ENCODE measurements around the gene ACOX3.

ACOX3 gene

DNA sequence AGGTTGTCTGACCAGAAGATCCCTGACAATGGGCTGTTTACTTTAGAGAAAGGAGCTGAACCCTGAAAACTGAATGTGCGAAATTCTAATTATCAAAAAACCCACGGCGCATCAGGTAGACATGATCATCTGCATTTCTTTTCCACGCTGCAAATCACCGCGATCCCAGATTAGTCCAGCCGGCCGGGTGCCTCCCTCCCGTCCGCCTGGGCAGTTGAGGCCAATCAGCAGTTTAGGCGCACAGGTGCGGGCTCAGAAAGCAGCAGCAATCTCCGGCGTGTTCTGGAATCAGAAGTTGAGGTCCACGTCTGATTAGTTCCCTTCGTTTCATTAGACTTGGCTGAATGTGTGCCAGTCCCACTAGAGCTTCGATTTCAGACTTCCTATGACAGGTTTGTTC, 73.9 kb downstream of the ACOX3 start:
- Mint-ChIP-seq H3K27me3 (no peaks in the 10 kb centered on the region), H3K4me1 (no peaks in the 10 kb centered on the region), H3K36me3 (ENCODE audit: insufficient read depth) (peaks cover 8% of the 10 kb centered on the region), H3K4me3 (no peak overlapping the region), H3K9me3 (no peaks in the 10 kb centered on the region), H3K27ac (ENCODE audit: low read depth) (no peak overlapping the region)
- no peak for DNase-seq (ENCODE audit: low spot score in 2 of 2)
- ATAC-seq (replicated peaks; ENCODE audit: extremely low read depth, poor library complexity, severe bottlenecking) = no peak

DNA sequence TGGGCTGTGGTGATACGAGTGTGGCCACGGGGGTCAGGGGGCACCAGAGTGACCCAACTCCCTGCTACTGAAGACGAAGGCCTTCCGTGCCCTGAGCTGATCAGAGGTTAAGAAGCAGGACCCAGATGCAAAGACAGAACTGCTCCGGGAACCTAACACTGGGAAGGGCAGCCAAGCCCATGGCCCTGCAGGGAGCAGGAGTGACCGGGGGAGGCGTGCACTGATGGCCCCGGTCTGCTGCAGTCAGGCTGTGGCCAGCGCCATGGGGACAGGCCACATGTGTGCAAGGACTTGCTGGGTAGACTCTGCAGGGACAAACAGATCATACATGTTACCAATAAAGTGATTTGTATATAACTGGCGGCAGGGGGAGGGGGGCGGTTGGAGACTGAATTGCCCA, 74.6 kb downstream of the ACOX3 start:
- Mint-ChIP-seq H3K27me3 (no peaks in the 10 kb centered on the region), H3K9me3 (no peaks in the 10 kb centered on the region), H3K27ac (ENCODE audit: low read depth) (no peak overlapping the region), H3K4me3 (no peak overlapping the region), H3K4me1 (no peaks in the 10 kb centered on the region), H3K36me3 (ENCODE audit: insufficient read depth) (peaks cover 8% of the 10 kb centered on the region)
- DNase-seq (ENCODE audit: low spot score in 2 of 2) = no peak
- no peak for ATAC-seq (replicated peaks; ENCODE audit: extremely low read depth, poor library complexity, severe bottlenecking)

DNA sequence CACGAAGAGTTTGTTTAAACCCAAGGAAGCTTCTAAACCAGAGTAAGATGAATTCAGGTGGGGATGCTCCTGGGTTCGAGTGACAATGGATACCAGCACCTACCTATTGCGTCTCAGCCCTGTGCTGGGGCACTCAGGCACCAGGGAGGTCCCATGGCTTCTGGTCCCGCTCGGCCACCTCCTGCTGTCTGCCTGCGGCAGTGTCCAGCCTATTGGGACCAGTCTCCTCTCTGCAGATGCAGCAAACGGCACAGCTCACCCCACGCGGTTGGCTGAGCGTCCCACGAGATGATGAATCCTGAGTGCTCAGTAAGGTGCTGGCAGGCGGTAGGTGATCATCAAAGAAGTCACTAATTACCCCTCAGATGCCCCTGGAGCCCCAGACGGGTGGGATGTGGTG, 75.2 kb downstream of the ACOX3 start:
- ATAC-seq (replicated peaks; ENCODE audit: extremely low read depth, poor library complexity, severe bottlenecking) = no peak
- no peak for DNase-seq (ENCODE audit: low spot score in 2 of 2)
- H3K27ac Mint-ChIP-seq (ENCODE audit: low read depth) = no peak overlapping the region
- peaks cover 8% of the 10 kb centered on the region for H3K36me3 Mint-ChIP-seq (ENCODE audit: insufficient read depth)
- H3K27me3 Mint-ChIP-seq = no peaks in the 10 kb centered on the region
- H3K4me1 Mint-ChIP-seq = no peaks in the 10 kb centered on the region
- H3K4me3 Mint-ChIP-seq = no peak overlapping the region
- H3K9me3 Mint-ChIP-seq = no peaks in the 10 kb centered on the region

DNA sequence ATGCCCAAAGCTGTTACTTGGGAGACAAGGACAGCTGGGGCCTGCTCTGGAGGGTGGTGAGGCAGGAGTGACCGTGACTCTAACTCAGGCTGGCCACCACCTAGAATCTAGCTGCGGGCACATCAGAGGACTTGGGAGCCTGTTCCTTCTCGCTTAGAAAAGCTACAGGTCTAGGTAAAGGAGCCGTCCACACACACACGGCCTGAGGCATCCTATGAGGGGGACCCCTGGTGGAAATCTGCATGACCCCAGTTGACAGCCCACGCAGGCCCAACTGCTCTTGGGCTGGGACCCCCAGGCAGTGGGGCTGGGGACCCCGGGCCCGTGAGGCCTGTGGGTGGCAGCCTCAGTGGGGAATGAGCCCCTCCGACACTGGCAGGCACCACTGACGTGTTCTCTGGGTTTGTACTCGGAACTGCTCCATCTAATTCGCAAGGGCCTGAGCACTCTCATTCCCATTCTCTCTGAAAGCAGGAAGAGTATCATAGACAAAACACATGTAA, 75.6 kb downstream of the ACOX3 start:
- H3K9me3 Mint-ChIP-seq = no peaks in the 10 kb centered on the region
- ATAC-seq (replicated peaks; ENCODE audit: extremely low read depth, poor library complexity, severe bottlenecking) = no peak
- H3K4me1 Mint-ChIP-seq = no peaks in the 10 kb centered on the region
- no peak for DNase-seq (ENCODE audit: low spot score in 2 of 2)
- peaks cover 8% of the 10 kb centered on the region for H3K36me3 Mint-ChIP-seq (ENCODE audit: insufficient read depth)
- no peak overlapping the region for H3K4me3 Mint-ChIP-seq
- H3K27ac Mint-ChIP-seq (ENCODE audit: low read depth) = no peak overlapping the region
- H3K27me3 Mint-ChIP-seq = no peaks in the 10 kb centered on the region

DNA sequence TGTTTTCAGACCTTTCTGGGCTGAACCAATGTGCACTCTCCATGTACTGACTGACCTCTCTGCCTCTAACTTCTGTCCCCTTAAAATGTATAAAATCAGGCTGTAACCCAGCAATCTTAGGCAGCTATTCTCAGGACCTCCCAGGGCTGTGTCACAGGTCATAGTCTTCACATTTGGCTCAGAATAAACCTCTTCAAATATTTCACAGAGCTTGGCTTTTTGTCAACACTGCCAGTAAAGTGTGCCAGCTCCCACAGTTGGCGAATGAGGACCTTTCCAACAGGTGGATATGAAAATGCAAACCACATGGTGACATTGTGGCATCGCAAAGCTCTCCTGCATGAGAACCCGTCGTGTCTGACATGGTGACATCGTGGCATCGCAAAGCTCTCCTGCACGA, 76.4 kb downstream of the ACOX3 start:
- no peaks in the 10 kb centered on the region for H3K4me1 Mint-ChIP-seq
- H3K9me3 Mint-ChIP-seq = no peaks in the 10 kb centered on the region
- ATAC-seq (replicated peaks; ENCODE audit: extremely low read depth, poor library complexity, severe bottlenecking) = no peak
- H3K27me3 Mint-ChIP-seq = no peaks in the 10 kb centered on the region
- H3K4me3 Mint-ChIP-seq = no peak overlapping the region
- no peak for DNase-seq (ENCODE audit: low spot score in 2 of 2)
- peaks cover 8% of the 10 kb centered on the region for H3K36me3 Mint-ChIP-seq (ENCODE audit: insufficient read depth)
- no peak overlapping the region for H3K27ac Mint-ChIP-seq (ENCODE audit: low read depth)

DNA sequence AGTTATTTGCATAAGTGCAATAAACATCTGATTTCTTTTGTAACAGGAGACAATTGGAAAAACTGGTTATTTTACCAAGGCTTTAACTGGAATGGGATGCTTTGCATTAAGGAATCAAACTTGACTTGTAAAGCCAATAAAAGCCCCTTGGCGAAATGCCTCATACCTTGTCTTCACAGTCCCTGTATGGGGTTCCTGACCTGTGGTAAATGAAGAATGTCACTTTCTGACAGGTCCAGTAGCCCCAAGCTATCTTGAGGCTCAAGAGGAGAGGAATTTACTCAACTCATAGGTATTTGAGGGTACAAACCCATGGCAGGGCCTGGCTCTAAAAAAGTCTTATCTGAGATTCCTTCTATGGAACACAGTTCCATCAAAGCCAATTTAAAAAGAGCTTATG, 78.0 kb downstream of the ACOX3 start:
- no peak for ATAC-seq (replicated peaks; ENCODE audit: extremely low read depth, poor library complexity, severe bottlenecking)
- no peak overlapping the region for H3K27ac Mint-ChIP-seq (ENCODE audit: low read depth)
- no peak for DNase-seq (ENCODE audit: low spot score in 2 of 2)
- H3K9me3 Mint-ChIP-seq = no peaks in the 10 kb centered on the region
- H3K36me3 Mint-ChIP-seq (ENCODE audit: insufficient read depth) = peaks cover 8% of the 10 kb centered on the region
- H3K4me3 Mint-ChIP-seq = no peak overlapping the region
- no peaks in the 10 kb centered on the region for H3K4me1 Mint-ChIP-seq
- H3K27me3 Mint-ChIP-seq = no peaks in the 10 kb centered on the region

DNA sequence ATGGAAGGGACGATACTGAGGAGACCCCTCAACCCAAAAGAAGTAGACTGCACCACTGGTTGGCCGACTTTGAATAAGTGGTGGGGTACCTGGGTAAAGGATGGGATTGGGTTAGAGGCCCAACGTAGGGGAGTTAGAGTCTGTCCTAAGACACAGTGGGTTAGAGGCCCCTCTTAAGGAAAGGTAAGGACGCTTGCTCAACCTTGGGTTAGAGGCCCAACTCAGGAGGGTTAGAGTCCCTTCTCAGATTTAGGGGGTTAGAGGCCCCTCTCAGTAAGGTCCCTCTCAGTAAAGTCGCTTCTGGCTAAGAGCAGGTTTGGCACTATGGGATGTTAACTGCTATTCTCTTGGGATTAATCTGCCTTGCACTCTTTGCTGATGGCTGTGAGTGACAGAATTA, 81.3 kb downstream of the ACOX3 start:
- ATAC-seq (replicated peaks; ENCODE audit: extremely low read depth, poor library complexity, severe bottlenecking) (no peak), DNase-seq (ENCODE audit: low spot score in 2 of 2) (no peak)
- Mint-ChIP-seq H3K9me3 (no peaks in the 10 kb centered on the region), H3K4me1 (no peaks in the 10 kb centered on the region), H3K4me3 (no peak overlapping the region), H3K27ac (ENCODE audit: low read depth) (no peak overlapping the region), H3K27me3 (no peaks in the 10 kb centered on the region), H3K36me3 (ENCODE audit: insufficient read depth) (peaks cover under 1% of the 10 kb centered on the region)

DNA sequence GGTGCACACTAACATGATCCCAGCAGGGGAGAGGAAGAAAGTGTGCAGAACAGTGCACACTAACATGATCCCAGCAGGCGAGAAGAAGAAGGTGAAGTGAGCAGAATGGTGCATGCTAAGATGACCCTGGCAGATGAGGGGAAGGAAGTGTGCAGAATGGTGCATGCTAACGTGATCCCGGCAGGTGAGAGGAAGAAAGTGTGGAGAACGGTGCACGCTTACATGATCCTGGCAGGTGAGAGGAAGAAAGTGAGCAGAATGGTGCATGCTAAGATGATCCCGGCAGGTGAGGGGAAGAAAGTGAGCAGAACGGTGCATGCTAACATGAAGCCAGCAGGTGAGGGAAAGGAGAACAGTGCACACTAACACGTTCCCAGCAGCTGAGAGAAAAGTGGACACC, 83.7 kb downstream of the ACOX3 start:
- H3K4me3 Mint-ChIP-seq = no peak overlapping the region
- no peak for ATAC-seq (replicated peaks; ENCODE audit: extremely low read depth, poor library complexity, severe bottlenecking)
- H3K27ac Mint-ChIP-seq (ENCODE audit: low read depth) = no peak overlapping the region
- DNase-seq (ENCODE audit: low spot score in 2 of 2) = no peak
- H3K27me3 Mint-ChIP-seq = no peaks in the 10 kb centered on the region
- H3K36me3 Mint-ChIP-seq (ENCODE audit: insufficient read depth) = no peaks in the 10 kb centered on the region
- no peaks in the 10 kb centered on the region for H3K9me3 Mint-ChIP-seq
- no peaks in the 10 kb centered on the region for H3K4me1 Mint-ChIP-seq

DNA sequence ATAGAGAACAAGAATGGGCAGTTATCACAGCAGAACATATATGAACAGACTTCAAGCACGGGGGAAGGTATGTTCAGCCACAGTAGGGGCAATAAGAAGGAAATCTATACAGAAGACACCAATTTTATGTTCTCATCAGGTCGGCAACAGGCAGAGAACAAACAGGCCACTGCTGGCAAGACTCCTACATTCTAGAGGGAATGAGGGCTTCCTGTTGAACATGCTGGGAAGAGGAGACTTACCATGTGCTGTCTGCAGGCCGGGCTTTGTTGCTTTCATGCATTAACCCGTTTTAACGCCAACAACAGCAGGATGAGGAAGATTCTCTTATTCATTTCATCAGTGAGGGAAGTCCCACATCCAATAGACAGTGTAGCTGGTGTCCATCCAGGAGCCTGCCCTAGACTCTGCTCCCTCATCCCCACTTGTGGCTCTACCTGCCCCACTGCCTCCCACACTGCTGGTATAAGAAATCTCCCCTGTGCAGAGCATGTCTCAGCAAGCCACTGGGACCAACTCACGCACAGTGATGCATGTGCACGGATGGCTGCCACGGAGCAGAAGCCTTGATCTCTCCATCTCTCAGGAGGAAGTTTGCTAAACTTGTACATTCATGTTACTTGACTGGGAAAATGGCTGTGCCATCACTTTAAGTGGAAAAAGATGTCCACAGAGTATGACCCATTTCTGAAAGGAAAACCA, 84.5 kb downstream of the ACOX3 start:
- Mint-ChIP-seq H3K4me3 (no peak overlapping the region), H3K9me3 (no peaks in the 10 kb centered on the region), H3K27ac (ENCODE audit: low read depth) (no peak overlapping the region), H3K27me3 (no peaks in the 10 kb centered on the region), H3K36me3 (ENCODE audit: insufficient read depth) (peaks cover 1% of the 10 kb centered on the region), H3K4me1 (no peaks in the 10 kb centered on the region)
- DNase-seq (ENCODE audit: low spot score in 2 of 2) (no peak), ATAC-seq (replicated peaks; ENCODE audit: extremely low read depth, poor library complexity, severe bottlenecking) (no peak)

DNA sequence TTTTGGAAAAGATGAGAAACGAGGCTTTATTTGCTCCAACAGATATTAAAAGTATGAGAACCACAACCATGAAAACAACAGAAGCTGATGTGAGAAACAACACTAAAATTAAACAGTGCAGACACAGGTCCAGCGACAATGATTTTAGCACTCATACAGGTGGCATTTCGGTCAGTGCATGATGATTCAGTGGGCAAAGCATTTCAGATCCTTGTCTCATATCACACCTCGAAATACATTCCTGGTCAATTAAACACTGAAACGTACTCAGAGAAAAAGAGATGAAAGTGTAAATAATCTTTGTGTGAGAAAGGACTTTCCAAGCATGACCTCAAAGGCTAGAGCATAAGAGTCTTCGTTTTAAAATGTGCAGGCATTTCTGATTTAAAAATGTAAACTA, 85.2 kb downstream of the ACOX3 start:
- peaks cover 1% of the 10 kb centered on the region for H3K36me3 Mint-ChIP-seq (ENCODE audit: insufficient read depth)
- DNase-seq (ENCODE audit: low spot score in 2 of 2) = no peak
- H3K9me3 Mint-ChIP-seq = no peaks in the 10 kb centered on the region
- no peaks in the 10 kb centered on the region for H3K4me1 Mint-ChIP-seq
- no peak overlapping the region for H3K4me3 Mint-ChIP-seq
- no peak for ATAC-seq (replicated peaks; ENCODE audit: extremely low read depth, poor library complexity, severe bottlenecking)
- peaks cover 5% of the 10 kb centered on the region for H3K27me3 Mint-ChIP-seq
- H3K27ac Mint-ChIP-seq (ENCODE audit: low read depth) = no peak overlapping the region

DNA sequence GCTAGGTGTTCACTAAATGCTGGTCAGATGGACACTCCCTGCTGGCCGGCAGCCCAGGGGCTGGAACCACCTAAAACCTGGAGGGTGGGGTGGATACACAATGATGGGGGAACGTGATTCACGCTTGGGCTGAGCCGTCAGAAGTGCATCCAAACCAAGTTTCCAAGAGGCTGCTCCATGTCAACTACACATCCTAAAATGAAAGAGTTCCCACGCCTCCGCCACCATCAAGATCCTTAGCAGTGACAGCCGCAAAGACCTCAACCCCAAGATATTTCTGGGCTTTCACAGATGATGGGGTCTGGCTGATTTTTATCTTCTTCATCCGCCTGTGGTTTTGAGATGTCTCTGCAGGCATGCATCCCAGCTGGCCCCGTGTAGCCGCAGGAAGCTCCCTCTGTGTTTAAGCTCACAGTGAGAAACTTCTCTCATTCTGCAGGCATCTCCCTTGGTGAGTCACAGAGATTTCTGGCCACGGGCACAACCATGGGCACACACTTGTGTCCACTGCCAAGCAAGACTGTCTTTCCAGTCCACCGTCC, 86.5 kb downstream of the ACOX3 start:
- DNase-seq (ENCODE audit: low spot score in 2 of 2) = no peak
- no peak overlapping the region for H3K4me3 Mint-ChIP-seq
- H3K4me1 Mint-ChIP-seq = no peaks in the 10 kb centered on the region
- no peaks in the 10 kb centered on the region for H3K9me3 Mint-ChIP-seq
- no peak for ATAC-seq (replicated peaks; ENCODE audit: extremely low read depth, poor library complexity, severe bottlenecking)
- no peak overlapping the region for H3K27ac Mint-ChIP-seq (ENCODE audit: low read depth)
- H3K27me3 Mint-ChIP-seq = peaks cover 11% of the 10 kb centered on the region
- H3K36me3 Mint-ChIP-seq (ENCODE audit: insufficient read depth) = peaks cover 1% of the 10 kb centered on the region

DNA sequence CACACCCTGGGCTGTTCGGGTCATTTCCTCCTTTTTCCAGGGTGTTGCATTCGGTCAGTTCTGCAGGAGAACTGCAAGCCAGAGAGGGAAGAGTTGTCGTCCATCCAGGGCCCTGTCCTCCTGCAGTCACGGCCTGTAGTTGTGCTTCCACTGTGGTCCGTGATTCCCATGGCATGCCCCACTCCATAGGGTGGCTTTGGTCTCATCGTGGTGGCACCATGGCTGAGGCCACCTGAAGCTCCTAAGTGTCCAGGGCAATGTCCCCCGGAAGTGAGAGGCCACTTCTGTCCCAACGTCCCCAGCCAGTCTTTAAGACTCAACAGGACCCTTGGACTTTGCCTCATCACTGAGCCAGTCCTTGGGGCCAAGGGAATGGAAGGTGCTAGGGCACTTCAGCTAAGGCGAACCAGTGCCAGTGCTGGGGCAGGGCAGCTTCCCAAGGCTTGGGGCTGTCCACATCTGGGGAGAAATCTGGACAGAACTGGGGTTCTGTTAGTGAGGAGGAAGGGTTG, 87.3 kb downstream of the ACOX3 start:
- Mint-ChIP-seq H3K27ac (ENCODE audit: low read depth) (peak overlapping the region; percentile 49), H3K4me3 (no peak overlapping the region), H3K9me3 (no peaks in the 10 kb centered on the region), H3K27me3 (peaks cover 11% of the 10 kb centered on the region), H3K36me3 (ENCODE audit: insufficient read depth) (peaks cover 1% of the 10 kb centered on the region), H3K4me1 (no peaks in the 10 kb centered on the region)
- no peak for DNase-seq (ENCODE audit: low spot score in 2 of 2)
- no peak for ATAC-seq (replicated peaks; ENCODE audit: extremely low read depth, poor library complexity, severe bottlenecking)

DNA sequence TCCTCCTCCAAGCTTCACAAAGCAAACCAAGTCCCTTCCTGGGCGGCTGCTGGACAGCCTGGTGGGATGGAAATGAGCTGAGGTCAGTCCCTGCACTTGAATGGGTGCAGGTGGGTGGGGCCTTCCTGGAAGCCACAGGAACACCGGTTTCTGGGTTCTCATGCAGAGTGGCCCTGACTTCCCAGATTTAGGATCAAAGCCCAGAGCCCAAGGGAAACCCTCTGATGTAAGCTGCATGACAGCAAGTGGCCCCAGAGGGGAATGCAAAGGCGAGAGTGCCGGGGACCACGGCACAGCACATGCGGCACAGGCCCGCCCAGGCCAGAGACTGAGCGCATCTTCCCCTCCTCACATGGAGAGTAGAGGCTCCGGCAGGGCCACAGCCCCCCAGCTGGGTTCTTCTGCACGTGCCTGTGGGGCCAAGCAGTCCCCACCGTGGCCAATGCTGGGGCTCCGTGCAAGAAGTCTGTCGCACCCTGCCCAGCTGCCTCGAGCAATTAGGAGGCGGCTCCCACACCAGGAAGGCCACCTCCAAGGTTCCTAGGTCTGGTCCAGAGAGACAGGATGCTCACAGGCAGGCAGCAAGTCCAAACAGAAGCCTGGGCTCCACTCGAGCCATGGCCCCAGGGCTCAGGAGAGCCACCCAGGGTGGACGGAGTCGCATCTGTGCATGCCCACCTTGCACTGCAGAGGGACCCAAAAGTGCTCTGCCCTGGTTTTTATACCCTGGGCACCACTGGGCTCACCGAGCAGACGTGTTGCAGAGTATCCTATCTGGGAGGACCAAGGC, 88.0 kb downstream of the ACOX3 start:
- Mint-ChIP-seq H3K4me1 (no peaks in the 10 kb centered on the region), H3K4me3 (no peak overlapping the region), H3K27ac (ENCODE audit: low read depth) (no peak overlapping the region), H3K36me3 (ENCODE audit: insufficient read depth) (peaks cover 1% of the 10 kb centered on the region), H3K27me3 (peaks cover 11% of the 10 kb centered on the region), H3K9me3 (no peaks in the 10 kb centered on the region)
- DNase-seq (ENCODE audit: low spot score in 2 of 2) (no peak), ATAC-seq (replicated peaks; ENCODE audit: extremely low read depth, poor library complexity, severe bottlenecking) (no peak)
